Activated CD4-positive, alpha-beta T cell treated with anti-CD3 and anti-CD28 coated beads, Interleukin-2, amount 50 U/mL, for 1 hour (primary cell): ENCODE data around the gene ENTR1.
A peak's percentile ranks its signal among the peaks of the same experiment; 100 is the strongest.

ENCODE experiments used
- DNase-seq: peaks from one replicate; pipeline ENCODE4 v3.0.0-alpha.2; 2020

Gene ENTR1

GRCh38 chr9:136410500-136411287 lies at the start of gene ENTR1, which contains the start of gene PMPCA:
TSS of gene ENTR1 (minus strand) at chr9:136410614. CDS start at chr9:136410397, 217 bp downstream.
TSS of gene PMPCA (plus strand) at chr9:136410658. CDS start at chr9:136410669, 11 bp downstream.
- peak; percentile 94 for DNase-seq

GRCh38 chr9:136459425-136459824 lies 49.0 kb upstream of the ENTR1 start:
- DNase-seq, result no peak

GRCh38 chr9:136457326-136457725 lies 46.9 kb upstream of the ENTR1 start:
- DNase-seq, result no peak

GRCh38 chr9:136456258-136456657 lies 45.8 kb upstream of the ENTR1 start:
- DNase-seq, result no peak

- DNase-seq, result no peak
Measured at GRCh38 chr9:136455043-136456002, 44.9 kb upstream of the ENTR1 start.

GRCh38 chr9:136454026-136454796 lies 43.8 kb upstream of the ENTR1 start:
- DNase-seq, result no peak

GRCh38 chr9:136453326-136453725 lies 42.9 kb upstream of the ENTR1 start:
- no peak for DNase-seq

- DNase-seq, result no peak
Measured at GRCh38 chr9:136451221-136451877, 40.9 kb upstream of the ENTR1 start.

GRCh38 chr9:136448655-136449054 lies 38.2 kb upstream of the ENTR1 start:
- no peak for DNase-seq

GRCh38 chr9:136447173-136447778 lies 36.9 kb upstream of the ENTR1 start:
- DNase-seq, result no peak

GRCh38 chr9:136445799-136446198 lies 35.4 kb upstream of the ENTR1 start:
- DNase-seq, result no peak

GRCh38 chr9:136444102-136444501 lies 33.7 kb upstream of the ENTR1 start:
- DNase-seq, result no peak

GRCh38 chr9:136443687-136444086 lies 33.3 kb upstream of the ENTR1 start:
- DNase-seq, result no peak

- DNase-seq, result no peak
Measured at GRCh38 chr9:136443087-136443486, 32.7 kb upstream of the ENTR1 start.

- no peak for DNase-seq
Measured at GRCh38 chr9:136442265-136442664, 31.9 kb upstream of the ENTR1 start.

GRCh38 chr9:136441681-136442245 lies 31.3 kb upstream of the ENTR1 start:
- DNase-seq, result no peak

- no peak for DNase-seq
Measured at GRCh38 chr9:136441191-136441680, 30.8 kb upstream of the ENTR1 start.

GRCh38 chr9:136439481-136440408 lies 29.3 kb upstream of the ENTR1 start, which contains the start of gene INPP5E:
TSS of gene INPP5E (minus strand) at chr9:136439845. CDS start at chr9:136439419, 426 bp downstream.
- DNase-seq, result peak; percentile 82

- peak; percentile 49 for DNase-seq
Measured at GRCh38 chr9:136438548-136439480, 28.4 kb upstream of the ENTR1 start.
